T1000 (cell line): ENCODE measurements around the gene UMAD1.

Source experiments
- DNase-seq: peaks from one replicate; lab custom pipeline; 2025; ENCODE audit warnings: mixed read lengths; lab: John Stamatoyannopoulos, UW

UMAD1 gene

DNA sequence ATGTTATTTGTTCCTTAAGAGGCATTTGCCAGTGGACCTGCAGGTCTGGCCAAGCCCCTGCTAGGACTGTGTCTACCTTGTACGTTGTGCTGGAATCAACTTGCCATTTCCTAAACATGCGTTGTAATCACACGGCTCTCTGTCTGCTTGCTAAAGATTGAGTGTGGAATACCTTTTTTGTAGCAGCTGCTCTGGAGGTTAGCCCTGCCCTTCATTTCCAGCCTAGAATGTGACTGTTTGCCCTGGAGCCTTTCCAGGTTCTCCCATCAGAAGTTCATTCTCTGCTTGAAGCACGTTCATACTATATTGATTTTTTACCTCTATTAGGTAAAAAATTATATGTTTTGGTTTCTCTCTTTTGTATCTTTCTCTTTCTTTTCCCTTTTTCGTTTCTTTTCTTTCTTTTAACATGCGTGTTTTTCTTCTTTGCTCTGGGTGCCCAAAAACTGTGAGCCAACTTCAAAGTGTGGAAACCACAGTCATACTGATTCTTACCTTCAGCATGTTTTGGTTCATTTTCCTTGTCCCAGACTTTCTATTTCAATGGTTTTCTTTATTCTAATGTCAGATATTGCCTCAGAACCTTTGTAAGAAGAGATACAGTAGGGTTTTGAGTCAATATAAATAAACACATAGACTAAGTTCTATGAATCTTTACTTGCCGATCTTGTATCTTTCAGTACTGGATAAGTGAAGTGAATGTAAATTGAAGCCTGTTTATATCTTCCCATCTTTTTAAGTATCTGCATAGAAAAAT, 189.7 kb downstream of the UMAD1 start:
- no peak for DNase-seq

DNA sequence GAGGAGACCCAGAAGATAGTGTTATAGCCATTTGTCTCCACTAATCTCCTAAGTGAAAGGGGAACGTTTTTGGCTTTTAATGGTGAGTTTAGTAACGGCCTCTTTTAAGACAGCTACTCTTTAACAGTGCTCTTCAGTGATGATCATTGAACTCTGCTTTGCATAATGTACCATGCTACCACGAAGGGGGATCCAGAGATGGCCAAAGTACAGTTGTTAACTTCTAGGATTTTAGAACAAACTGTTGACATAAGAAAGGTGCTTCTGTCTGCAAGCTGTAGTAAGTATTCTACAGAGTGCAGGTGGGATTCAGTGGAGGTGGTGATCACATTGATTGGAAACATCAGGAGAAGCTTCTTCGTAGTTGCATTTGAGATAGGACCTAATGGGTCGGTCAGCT, 192.0 kb downstream of the UMAD1 start:
- DNase-seq = no peak

- DNase-seq = no peak
Observed at GRCh38 chr7:7834761-7835160, 194.2 kb downstream of the UMAD1 start.

- DNase-seq = no peak
Observed at GRCh38 chr7:7841027-7841426, 200.5 kb downstream of the UMAD1 start.

DNA sequence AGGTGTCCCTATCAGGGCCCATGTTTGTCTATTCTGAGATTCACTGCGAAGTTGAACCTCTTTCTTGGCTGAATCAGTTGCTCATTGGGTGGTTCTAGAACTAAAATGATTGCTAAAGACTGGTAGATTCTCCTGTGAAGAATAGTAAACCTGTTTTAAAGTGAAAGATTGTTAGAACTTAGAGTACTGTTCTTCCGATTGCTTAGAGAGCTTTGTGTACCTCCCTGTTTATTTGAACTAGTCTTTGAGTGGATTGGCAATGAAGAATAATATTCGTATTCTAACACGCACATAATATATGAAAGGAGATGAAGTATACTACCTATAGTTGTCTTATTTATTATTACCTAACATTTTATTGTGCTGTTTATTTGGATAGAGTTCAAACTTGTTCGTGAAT, 202.7 kb downstream of the UMAD1 start:
- DNase-seq = no peak

GRCh38 chr7:7843972-7844371, 203.4 kb downstream of the UMAD1 start:
- no peak for DNase-seq

- no peak for DNase-seq
Observed at GRCh38 chr7:7848246-7848645, 207.7 kb downstream of the UMAD1 start.

DNA sequence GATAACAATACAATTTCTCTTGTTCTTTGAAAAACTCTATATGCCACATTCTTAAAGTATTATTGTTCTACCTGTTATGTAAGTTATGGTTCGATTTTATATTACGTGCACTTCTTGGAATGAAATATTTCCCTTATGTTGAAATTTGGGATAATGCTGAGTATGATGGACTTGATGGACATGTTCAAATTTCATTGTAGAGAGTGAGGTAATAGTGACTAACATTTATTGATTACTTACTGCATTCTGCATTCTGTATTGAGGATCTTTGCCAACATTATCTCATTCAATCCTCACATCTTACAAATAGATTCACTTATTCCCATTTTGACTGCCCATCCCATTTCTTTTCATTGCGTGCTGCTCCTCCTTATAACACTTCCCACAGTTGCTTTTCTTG, 208.3 kb downstream of the UMAD1 start:
- DNase-seq = no peak

GRCh38 chr7:7850150-7850549, 209.6 kb downstream of the UMAD1 start:
- no peak for DNase-seq

DNA sequence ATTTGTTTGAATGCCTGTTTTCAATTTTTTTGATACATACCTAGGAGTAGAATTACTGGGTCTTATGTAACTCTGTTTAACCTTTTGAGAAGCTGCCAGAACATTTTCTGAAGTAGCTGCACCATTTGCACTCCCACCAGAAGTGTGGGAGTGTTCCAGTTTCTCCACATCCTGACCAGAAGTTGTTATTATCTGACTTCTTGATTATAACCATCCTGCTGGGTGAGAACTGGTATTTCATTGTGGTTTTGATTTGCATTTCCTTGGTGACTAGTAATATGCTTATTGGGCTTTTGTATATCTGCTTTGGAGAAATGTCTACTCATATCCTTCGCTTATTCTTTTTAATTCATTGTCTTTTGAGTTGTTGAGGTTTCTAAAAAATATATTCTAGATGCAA, 210.8 kb downstream of the UMAD1 start:
- no peak for DNase-seq

- DNase-seq = no peak
Observed at GRCh38 chr7:7851991-7852390, 211.4 kb downstream of the UMAD1 start.

GRCh38 chr7:7857143-7857583, 216.6 kb downstream of the UMAD1 start:
- DNase-seq = no peak

DNA sequence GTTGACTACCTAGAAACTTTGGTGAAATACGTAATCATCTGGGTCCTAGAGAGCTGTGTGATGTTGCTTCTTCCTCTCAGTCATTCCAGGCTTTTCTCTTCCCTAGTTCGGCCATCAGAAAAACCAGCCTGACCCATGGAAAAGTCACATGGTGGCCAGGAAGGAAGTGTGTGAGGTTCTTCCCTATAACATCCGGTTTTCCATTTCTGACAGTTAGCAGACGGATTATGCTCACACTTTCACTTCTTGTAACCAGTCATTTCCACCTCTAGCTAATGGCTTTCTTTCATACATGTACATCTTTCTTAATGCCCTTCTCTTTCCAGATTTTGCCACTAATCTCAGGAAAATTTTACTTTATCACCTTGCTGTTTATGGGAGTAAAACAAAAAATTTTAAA, 218.0 kb downstream of the UMAD1 start:
- no peak for DNase-seq

GRCh38 chr7:7859411-7859810, 218.9 kb downstream of the UMAD1 start:
- DNase-seq = no peak

DNA sequence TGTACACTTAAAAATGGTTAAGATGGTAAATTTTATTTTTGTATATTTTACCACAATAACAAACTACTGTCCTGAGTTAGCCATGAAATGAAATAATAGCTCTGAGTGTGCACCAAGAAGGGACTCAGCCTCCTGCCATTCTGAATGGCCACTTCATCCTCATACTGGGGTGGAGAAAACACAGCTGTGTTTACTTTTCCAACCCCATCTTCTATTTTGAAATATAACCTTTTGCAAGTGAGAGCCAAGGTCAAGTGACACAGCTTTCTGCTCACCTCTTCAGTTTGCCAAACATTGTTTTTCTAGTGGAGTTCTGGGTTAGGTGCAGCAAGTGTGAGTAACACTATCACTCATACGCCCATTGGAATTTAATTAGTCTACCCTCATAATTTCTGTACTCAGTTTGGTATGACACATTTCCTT, 220.7 kb downstream of the UMAD1 start:
- no peak for DNase-seq

GRCh38 chr7:7862393-7862792, 221.8 kb downstream of the UMAD1 start:
- DNase-seq = no peak

DNA sequence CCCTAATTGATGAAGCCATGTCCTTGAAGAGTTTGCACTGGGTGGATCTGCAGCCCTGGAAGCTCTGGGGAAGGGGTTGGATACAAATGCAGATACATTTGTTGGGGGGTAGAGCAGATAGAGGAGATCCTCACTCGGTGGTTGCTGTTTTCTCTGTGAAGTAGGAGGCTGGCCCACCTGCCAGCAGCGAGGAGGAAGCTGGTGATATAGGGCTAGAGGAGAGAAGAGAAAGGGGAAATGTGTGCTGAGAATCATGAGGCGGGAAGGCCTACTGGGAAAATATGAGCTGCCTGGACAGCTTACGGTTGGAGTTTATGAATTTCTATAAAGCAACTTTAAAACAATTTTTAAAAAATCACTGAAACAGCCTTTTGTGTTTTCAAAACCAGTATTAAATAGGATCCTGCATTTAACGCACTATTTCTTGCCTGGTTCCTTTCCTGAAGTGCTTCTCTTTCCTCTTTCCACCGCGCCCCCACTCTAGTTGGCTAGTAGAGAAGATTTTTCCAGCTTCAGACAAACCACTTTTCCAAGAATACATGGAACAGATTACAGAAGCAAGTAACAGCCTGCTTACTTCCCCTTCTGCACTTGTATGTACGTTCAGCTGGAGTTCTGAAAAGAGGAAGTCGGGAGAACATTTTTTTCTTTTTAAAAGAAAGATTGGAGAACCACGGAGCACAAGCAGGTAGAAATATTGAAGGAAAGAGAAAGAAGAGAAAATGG, 227.5 kb downstream of the UMAD1 start:
- DNase-seq = no peak

- no peak for DNase-seq
Observed at GRCh38 chr7:7868572-7868899, 228.0 kb downstream of the UMAD1 start.

DNA sequence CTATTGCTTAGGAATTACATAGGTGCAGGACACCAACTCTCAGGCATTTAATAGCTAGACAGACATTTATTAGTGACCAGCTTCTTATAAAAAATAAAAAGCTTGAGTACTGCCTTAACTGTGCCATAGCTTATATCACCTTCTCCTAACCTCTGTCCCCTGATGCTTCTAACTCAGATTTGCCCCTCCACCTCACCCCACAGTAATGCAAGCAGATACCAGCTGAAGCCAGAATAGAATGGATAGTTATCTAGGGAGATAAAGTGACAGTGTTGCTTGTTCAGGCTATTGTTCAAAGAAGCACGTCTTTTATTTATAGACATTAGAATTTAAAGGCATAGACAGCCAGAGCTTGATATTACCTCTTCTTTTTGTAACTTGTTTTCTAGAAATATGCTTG, 228.5 kb downstream of the UMAD1 start:
- DNase-seq = no peak

DNA sequence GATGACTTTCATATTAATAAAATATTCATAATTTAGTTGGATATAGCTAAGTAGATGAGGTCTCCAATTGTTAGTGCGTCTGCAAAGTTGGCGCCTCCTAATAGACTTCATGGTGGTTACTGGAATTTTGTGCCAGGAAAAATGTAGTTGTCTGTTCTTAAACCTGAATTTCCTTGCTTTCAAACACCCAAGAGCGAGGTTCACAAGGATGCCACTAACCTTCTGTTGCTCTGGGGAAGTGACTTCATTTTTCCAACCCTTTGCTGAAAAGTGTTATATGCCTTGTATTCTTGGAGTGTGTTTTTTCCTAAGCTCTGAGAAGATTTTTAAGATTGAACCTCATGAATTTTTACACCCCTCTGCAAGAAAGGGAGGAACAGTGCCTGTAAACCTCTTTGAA, 229.1 kb downstream of the UMAD1 start:
- DNase-seq = no peak

DNA sequence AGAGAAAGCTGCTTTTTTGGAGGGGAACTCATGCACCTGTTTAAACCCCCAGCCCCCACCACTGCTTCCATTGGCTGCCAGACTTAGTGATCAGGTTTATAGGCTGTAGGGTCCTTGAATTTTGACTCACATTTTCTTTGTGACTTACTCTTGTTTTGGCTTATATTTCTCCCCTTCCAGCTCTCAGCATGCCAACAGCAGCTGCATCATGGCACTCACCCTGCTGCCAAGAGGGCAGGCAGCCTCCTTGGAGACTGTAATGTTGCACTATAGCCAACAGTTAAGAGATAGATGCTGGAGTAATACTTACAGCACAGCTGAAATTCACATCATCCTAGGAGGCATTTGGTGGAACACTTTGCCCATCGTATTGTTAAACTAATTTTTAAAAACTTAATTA, 230.0 kb downstream of the UMAD1 start:
- DNase-seq = no peak

- DNase-seq = no peak
Observed at GRCh38 chr7:7876419-7876818, 235.9 kb downstream of the UMAD1 start.

GRCh38 chr7:7881581-7881980, 241.0 kb downstream of the UMAD1 start:
- DNase-seq = no peak

DNA sequence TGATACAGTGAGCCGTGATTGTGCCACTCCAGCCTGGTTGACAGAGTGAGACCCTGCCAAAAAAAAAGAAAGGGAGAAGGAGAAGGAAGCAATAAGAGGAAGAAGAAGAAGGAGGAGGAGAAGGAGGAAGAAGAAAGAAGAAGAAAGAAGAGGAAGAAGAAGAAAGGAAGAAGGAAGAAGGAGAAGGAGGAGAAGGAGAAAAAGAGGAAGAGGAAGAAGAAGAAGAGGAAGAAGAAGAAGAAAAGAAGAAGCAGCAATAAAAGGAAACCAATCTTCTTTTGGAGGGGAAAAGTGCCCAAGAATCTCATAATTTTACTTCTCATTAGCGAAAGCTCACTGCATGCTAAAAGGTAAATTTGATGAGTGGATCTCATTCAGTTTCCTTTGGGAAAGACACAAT, 242.3 kb downstream of the UMAD1 start:
- DNase-seq = no peak
